AG10803 (cell line): ENCODE measurements around the gene GTPBP6.

Experiments used
- DNase-seq: peaks from one replicate; pipeline ENCODE4 v3.0.0; 2010; ENCODE audit warnings: low read depth
- H3K4me3 ChIP-seq: 2 replicates; pipeline ENCODE4 v1.5.1; 2011; ENCODE audit warnings: mild to moderate bottlenecking, low read length, control low read depth
- CTCF ChIP-seq: conservative IDR thresholded peaks from 2 replicates; pipeline ENCODE4 v1.5.1; 2011; ENCODE audit warnings: mild to moderate bottlenecking, low read length, control low read depth, inconsistent platforms

Gene GTPBP6

GRCh38 chrX:350534-351323 is 32.1 kb upstream of the GTPBP6 start:
- no peak overlapping the region for H3K4me3 ChIP-seq
- DNase-seq = no peak
- no peak for TF ChIP-seq CTCF

- no peak overlapping the region for H3K4me3 ChIP-seq
- no peak for TF ChIP-seq CTCF
- no peak for DNase-seq
Observed at GRCh38 chrX:350148-350533, 31.5 kb upstream of the GTPBP6 start.

GRCh38 chrX:349702-350101 is 31.1 kb upstream of the GTPBP6 start:
- DNase-seq = no peak
- no peak overlapping the region for H3K4me3 ChIP-seq
- TF ChIP-seq CTCF = no peak

GRCh38 chrX:349196-349595 is 30.6 kb upstream of the GTPBP6 start:
- DNase-seq = no peak
- TF ChIP-seq CTCF = no peak
- no peak overlapping the region for H3K4me3 ChIP-seq

GRCh38 chrX:348461-349117 is 30.0 kb upstream of the GTPBP6 start:
- no peak for DNase-seq
- H3K4me3 ChIP-seq = no peak overlapping the region
- no peak for TF ChIP-seq CTCF

GRCh38 chrX:347351-348117 is 28.9 kb upstream of the GTPBP6 start:
- no peak for DNase-seq
- TF ChIP-seq CTCF = no peak
- no peak overlapping the region for H3K4me3 ChIP-seq
